Measurements from ENCODE around the gene SCRN2. TPM values are rescaled to one million over a fixed set of nuclear protein-coding genes. Genes with fewer than 3 reads are reported as not detected.

Gene SCRN2
- total and polyA plus RNA-seq, 2 experiments from 2014 or later, result 40.6 to 45.5 TPM

DNA sequence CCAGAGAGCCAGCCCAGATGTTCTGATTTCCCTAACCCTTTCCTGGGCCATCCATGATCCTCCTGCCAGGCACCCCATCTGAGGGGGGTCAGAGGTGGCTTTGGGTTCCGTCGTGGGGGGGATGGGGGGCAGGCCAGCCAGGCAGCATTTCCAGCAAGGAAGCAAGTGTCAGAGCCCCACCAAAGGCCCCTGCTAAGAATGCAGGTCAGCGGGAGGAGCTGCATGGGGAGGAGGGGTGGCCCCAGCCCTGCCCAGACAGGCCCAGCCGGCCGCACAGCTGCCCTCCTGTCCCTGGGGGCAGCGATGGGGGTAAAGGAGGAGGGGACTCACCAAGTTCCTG is 2.3 kb upstream of the SCRN2 start:
- Histone ChIP-seq H3K4me1 (ENCODE audit: insufficient read depth) (peaks cover 23% of the 10 kb centered on the region; the same call in 1 of the 2 replicates), H2AFZ (no peak overlapping the region; the same call in 1 of the 2 replicates), H3K9me2 (ENCODE audit: insufficient read depth) (no peaks in the 10 kb centered on the region), H3K36me3 (ENCODE audit: insufficient read depth) (no peaks in the 10 kb centered on the region), H3F3A (replicated peaks; ENCODE audit: low read depth) (peaks cover 6% of the 10 kb centered on the region; the same call in 1 of the 2 replicates), H3K79me2 (replicated peaks; ENCODE audit: insufficient read depth) (no peaks in the 10 kb centered on the region; the same call in 1 of the 2 replicates), H4K20me1 (replicated peaks; ENCODE audit: insufficient read depth) (no peaks in the 10 kb centered on the region; the same call in 1 of the 2 replicates), H3K4me2 (peak overlapping the region; percentile 68), H3K27ac (ENCODE audit: low read depth) (no peak overlapping the region), H3K4me3 (no peak overlapping the region), H3K27me3 (ENCODE audit: insufficient read depth) (peaks cover 49% of the 10 kb centered on the region)
- Mint-ChIP-seq H3K36me3 (ENCODE audit: low read depth) (peaks cover 3% of the 10 kb centered on the region; the same call in 1 of the 3 replicates), H3K4me1 (peaks cover 50% of the 10 kb centered on the region), H3K27me3 (ENCODE audit: insufficient read depth, low read depth, poor library complexity) (peaks cover 47% of the 10 kb centered on the region), H3K4me3 (peak overlapping the region; percentile 22; the same call in 2 of the 3 replicates), H3K27ac (no peak overlapping the region), H3K9me3 (no peaks in the 10 kb centered on the region)
- no peak for DNase-seq (ENCODE audit: low spot score)
- ATAC-seq, result no peak
- no peak for TF ChIP-seq ZNF331 (CRISPR knock-in tag; IDR thresholded peaks at IDR 0.05; ENCODE audit: low read depth)
- TF ChIP-seq, protein P1, sequence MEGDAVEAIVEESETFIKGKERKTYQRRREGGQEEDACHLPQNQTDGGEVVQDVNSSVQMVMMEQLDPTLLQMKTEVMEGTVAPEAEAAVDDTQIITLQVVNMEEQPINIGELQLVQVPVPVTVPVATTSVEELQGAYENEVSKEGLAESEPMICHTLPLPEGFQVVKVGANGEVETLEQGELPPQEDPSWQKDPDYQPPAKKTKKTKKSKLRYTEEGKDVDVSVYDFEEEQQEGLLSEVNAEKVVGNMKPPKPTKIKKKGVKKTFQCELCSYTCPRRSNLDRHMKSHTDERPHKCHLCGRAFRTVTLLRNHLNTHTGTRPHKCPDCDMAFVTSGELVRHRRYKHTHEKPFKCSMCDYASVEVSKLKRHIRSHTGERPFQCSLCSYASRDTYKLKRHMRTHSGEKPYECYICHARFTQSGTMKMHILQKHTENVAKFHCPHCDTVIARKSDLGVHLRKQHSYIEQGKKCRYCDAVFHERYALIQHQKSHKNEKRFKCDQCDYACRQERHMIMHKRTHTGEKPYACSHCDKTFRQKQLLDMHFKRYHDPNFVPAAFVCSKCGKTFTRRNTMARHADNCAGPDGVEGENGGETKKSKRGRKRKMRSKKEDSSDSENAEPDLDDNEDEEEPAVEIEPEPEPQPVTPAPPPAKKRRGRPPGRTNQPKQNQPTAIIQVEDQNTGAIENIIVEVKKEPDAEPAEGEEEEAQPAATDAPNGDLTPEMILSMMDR (conservative IDR thresholded peaks at IDR 0.05; ENCODE audit: low read depth in 2 of 2), result 0 out of 4 replicates have a peak, but pooled peaks of 1 of the 2 experiments have one; percentile 4

GRCh38 chr17:47841488-47842291 is 617 bp upstream of the SCRN2 start:
- H2AFZ ChIP-seq, result peak overlapping the region; percentile 94; the same call in 1 of the 2 replicates
- H3F3A ChIP-seq (replicated peaks; ENCODE audit: low read depth), result no peaks in the 10 kb centered on the region
- no peaks in the 10 kb centered on the region for H3K9me2 ChIP-seq (ENCODE audit: insufficient read depth)
- H3K36me3 Mint-ChIP-seq (ENCODE audit: low read depth), result peaks cover 3% of the 10 kb centered on the region; the same call in 1 of the 3 replicates
- H3K36me3 ChIP-seq (ENCODE audit: insufficient read depth), result no peaks in the 10 kb centered on the region
- peaks cover 47% of the 10 kb centered on the region for H3K4me1 Mint-ChIP-seq
- H3K4me2 ChIP-seq, result no peak overlapping the region
- ATAC-seq (peak; percentile 12), DNase-seq (ENCODE audit: low spot score) (no peak)
- no peaks in the 10 kb centered on the region; the same call in 1 of the 2 replicates for H3K79me2 ChIP-seq (replicated peaks; ENCODE audit: insufficient read depth)
- no peak overlapping the region for H3K27ac Mint-ChIP-seq
- H3K4me1 ChIP-seq (ENCODE audit: insufficient read depth), result peaks cover 20% of the 10 kb centered on the region; the same call in 1 of the 2 replicates
- peaks cover 32% of the 10 kb centered on the region for H3K27me3 ChIP-seq (ENCODE audit: insufficient read depth)
- no peaks in the 10 kb centered on the region; the same call in 1 of the 2 replicates for H4K20me1 ChIP-seq (replicated peaks; ENCODE audit: insufficient read depth)
- H3K27me3 Mint-ChIP-seq (ENCODE audit: insufficient read depth, low read depth, poor library complexity), result peaks cover 38% of the 10 kb centered on the region
- TF ChIP-seq EZH2phosphoT487 (IDR thresholded peaks at IDR 0.05; ENCODE audit: unreplicated experiment), result no peak
- TF ChIP-seq, protein P1 (conservative IDR thresholded peaks at IDR 0.05; ENCODE audit: low read depth in 2 of 2), result no peak; a peak in 1 of 4 replicates
- TF ChIP-seq ZNF331 (CRISPR knock-in tag; IDR thresholded peaks at IDR 0.05; ENCODE audit: low read depth), result no peak
- TF ChIP-seq EZH2 (IDR thresholded peaks at IDR 0.05; ENCODE audit: low read depth, unreplicated experiment), result no peak
- TF ChIP-seq NANOG (IDR thresholded peaks at IDR 0.05; ENCODE audit: borderline replicate concordance), result no peak
- H3K4me3 Mint-ChIP-seq, result peak overlapping the region; percentile 95
- peak overlapping the region; percentile 94; the same call in 1 of the 2 replicates for H3K4me3 ChIP-seq
- no peaks in the 10 kb centered on the region for H3K9me3 Mint-ChIP-seq
- H3K27ac ChIP-seq (ENCODE audit: low read depth), result no peak overlapping the region
